ENCODE data around the gene COL20A1. TPM values are rescaled to one million over a fixed set of nuclear protein-coding genes. Genes with fewer than 3 reads are reported as not detected.

The COL20A1 gene
- total RNA-seq, 1 experiment from 2014 or later: 2.3 TPM

DNA sequence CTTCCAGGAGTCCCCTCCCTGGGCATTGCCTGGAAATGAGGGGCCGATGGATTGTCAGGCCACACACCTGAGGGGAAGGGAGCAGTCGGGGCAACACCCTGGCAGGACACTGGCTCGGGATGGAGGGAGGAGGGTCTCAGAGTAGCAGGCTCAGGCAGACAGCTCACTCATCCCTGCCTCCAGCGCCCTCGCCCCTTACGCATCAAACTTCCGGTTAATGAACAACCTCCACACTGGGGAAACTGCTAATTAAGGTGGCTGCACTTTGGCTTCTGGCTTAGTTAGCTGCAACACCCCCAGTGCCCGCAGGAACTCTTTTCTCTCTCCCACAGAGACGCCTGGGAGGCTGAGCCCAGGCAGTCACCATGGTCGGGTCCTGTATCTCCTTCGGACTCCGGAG, 81.5 kb downstream of the COL20A1 start:
- H3K4me1 Mint-ChIP-seq: peaks cover 18 to 35% of the 10 kb centered on the region in 2 experiments
- no peak overlapping the region for H2BK5ac ChIP-seq (ENCODE audit: insufficient read length, low read length)

More for the DNA sequence above, 81.5 kb downstream of the COL20A1 start:
- no peak overlapping the region for H3K23ac ChIP-seq (ENCODE audit: insufficient read length, low read depth, low read length)
- Mint-ChIP-seq H3K27ac (no peak overlapping the region), H3K36me3 (ENCODE audit: insufficient read depth in 1 of 3, low read depth in 3 of 3) (no peaks in the 10 kb centered on the region), H3K4me3 (no peak overlapping the region), H3K9me3 (peaks cover 0 to 5% of the 10 kb centered on the region in 2 experiments; a peak in 1 of 5 replicates), H3K27me3 (ENCODE audit: low read depth) (no peaks in the 10 kb centered on the region; the same call in none of the 2 replicates)
- H3K14ac ChIP-seq (ENCODE audit: insufficient read depth, low read length): no peak overlapping the region; the same call in 1 of the 2 replicates
- H3K4me2 ChIP-seq (ENCODE audit: insufficient read depth, insufficient read length, low read length): no peak overlapping the region
- no peaks in the 10 kb centered on the region for H3K9me3 ChIP-seq (ENCODE audit: control insufficient read depth, low read depth, low read length)
- no peak overlapping the region for H2BK20ac ChIP-seq (ENCODE audit: low read depth, low read length, poor library complexity, severe bottlenecking)
- H3K9ac ChIP-seq (ENCODE audit: extremely low read depth, insufficient read length, low read length): no peak overlapping the region
- no peaks in the 10 kb centered on the region for H3K79me1 ChIP-seq (ENCODE audit: insufficient read depth, low read depth, low read length, poor library complexity, severe bottlenecking)
- no peak overlapping the region for H2BK120ac ChIP-seq (ENCODE audit: low read depth, low read length, poor library complexity, severe bottlenecking)
- no peak overlapping the region for H3K18ac ChIP-seq (ENCODE audit: insufficient read length, low read depth, low read length)
- DNase-seq: no peak
- TF ChIP-seq, protein P1, sequence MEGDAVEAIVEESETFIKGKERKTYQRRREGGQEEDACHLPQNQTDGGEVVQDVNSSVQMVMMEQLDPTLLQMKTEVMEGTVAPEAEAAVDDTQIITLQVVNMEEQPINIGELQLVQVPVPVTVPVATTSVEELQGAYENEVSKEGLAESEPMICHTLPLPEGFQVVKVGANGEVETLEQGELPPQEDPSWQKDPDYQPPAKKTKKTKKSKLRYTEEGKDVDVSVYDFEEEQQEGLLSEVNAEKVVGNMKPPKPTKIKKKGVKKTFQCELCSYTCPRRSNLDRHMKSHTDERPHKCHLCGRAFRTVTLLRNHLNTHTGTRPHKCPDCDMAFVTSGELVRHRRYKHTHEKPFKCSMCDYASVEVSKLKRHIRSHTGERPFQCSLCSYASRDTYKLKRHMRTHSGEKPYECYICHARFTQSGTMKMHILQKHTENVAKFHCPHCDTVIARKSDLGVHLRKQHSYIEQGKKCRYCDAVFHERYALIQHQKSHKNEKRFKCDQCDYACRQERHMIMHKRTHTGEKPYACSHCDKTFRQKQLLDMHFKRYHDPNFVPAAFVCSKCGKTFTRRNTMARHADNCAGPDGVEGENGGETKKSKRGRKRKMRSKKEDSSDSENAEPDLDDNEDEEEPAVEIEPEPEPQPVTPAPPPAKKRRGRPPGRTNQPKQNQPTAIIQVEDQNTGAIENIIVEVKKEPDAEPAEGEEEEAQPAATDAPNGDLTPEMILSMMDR (conservative IDR thresholded peaks at IDR 0.05): no peak
- no peak overlapping the region for H2BK15ac ChIP-seq (ENCODE audit: low read depth, low read length)
- no peak overlapping the region for H4K8ac ChIP-seq (replicated peaks; ENCODE audit: insufficient read length, low read depth, low read length)
- no CpG with 5 or more reads among the region's 12 CpGs for WGBS (ENCODE audit: extremely low coverage, insufficient read length, low lambda C conversion rate)
- H3K56ac ChIP-seq (ENCODE audit: insufficient read length, low read depth, low read length): no peak overlapping the region
- peaks cover 4% of the 10 kb centered on the region; the same call in 1 of the 2 replicates for H3K4me1 ChIP-seq (ENCODE audit: insufficient read depth, low read length)
- H4K91ac ChIP-seq (ENCODE audit: insufficient read length, low read depth, low read length): no peak overlapping the region
- H2BK12ac ChIP-seq (ENCODE audit: insufficient read length, low read depth, low read length): no peak overlapping the region
- no peaks in the 10 kb centered on the region for H3K23me2 ChIP-seq (ENCODE audit: insufficient read length, low read depth, low read length, poor library complexity, severe bottlenecking)
- no peak overlapping the region for H2AFZ ChIP-seq (ENCODE audit: low read length)
- no peak overlapping the region for H2AK5ac ChIP-seq (ENCODE audit: insufficient read length, low read length)
- no peak overlapping the region for H3K27ac ChIP-seq (ENCODE audit: insufficient read length, low read depth, low read length)
- H3K27me3 ChIP-seq (ENCODE audit: insufficient read depth, low read length): no peaks in the 10 kb centered on the region
- no peak overlapping the region for H4K5ac ChIP-seq (ENCODE audit: insufficient read length, low read depth, low read length)
- no peaks in the 10 kb centered on the region for H4K20me1 ChIP-seq (ENCODE audit: control insufficient read depth, insufficient read depth, insufficient read length)
- H3K4ac ChIP-seq (ENCODE audit: low read depth, low read length): no peak overlapping the region
- H3T11ph ChIP-seq (ENCODE audit: low read length): no peak overlapping the region
- H3K79me2 ChIP-seq (ENCODE audit: insufficient read depth, low read length): no peaks in the 10 kb centered on the region

Measured in H9 (cell line).